T-helper 22 cell (primary cell): ENCODE data around the gene CDX2.

Source experiments
- DNase-seq: peaks from one replicate; pipeline ENCODE4 v3.0.0-alpha.2; 2020; ENCODE audit warnings: low read depth

CDX2 gene

GRCh38 chr13:27928805-27929753, 40.0 kb downstream of the CDX2 start:
- no peak for DNase-seq

- no peak for DNase-seq
Observed at GRCh38 chr13:27928353-27928804, 40.7 kb downstream of the CDX2 start.

GRCh38 chr13:27927444-27928352, 41.4 kb downstream of the CDX2 start:
- no peak for DNase-seq

- DNase-seq: no peak
Observed at GRCh38 chr13:27926644-27927434, 42.3 kb downstream of the CDX2 start.

- DNase-seq: no peak
Observed at GRCh38 chr13:27925220-27925991, 43.7 kb downstream of the CDX2 start.

GRCh38 chr13:27924529-27925141, 44.5 kb downstream of the CDX2 start:
- DNase-seq: no peak

- no peak for DNase-seq
Observed at GRCh38 chr13:27923794-27924528, 45.2 kb downstream of the CDX2 start.

- no peak for DNase-seq
Observed at GRCh38 chr13:27922883-27923612, 46.1 kb downstream of the CDX2 start.

GRCh38 chr13:27921961-27922882, 46.9 kb downstream of the CDX2 start:
- DNase-seq: no peak

DNA sequence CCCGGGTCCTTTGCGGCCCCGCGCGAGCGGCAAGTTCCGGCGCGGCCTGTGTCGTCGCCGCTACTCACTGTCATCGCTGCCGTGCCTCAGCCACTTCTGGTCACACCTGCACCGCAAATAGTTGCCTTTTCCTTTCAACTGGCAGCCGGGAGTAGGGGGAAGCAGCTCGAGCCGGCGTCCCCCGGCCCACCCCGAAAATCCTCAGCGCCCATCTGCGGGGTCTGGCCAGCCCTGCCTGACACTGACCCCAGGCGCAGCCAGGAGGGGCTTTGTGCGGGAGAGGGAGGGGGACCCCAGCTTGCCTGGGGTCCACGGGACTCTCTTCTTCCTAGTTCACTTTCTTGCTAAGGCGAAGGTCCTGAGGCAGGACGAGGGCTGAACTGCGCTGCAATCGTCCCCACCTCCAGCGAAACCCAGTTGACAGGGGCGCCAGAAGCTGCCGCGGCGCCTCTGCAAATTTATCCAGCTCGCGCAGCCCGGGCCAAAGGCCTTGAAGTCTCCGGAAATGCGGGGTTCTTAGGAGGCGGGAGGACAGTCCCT, 47.6 kb downstream of the CDX2 start:
- no peak for DNase-seq

DNA sequence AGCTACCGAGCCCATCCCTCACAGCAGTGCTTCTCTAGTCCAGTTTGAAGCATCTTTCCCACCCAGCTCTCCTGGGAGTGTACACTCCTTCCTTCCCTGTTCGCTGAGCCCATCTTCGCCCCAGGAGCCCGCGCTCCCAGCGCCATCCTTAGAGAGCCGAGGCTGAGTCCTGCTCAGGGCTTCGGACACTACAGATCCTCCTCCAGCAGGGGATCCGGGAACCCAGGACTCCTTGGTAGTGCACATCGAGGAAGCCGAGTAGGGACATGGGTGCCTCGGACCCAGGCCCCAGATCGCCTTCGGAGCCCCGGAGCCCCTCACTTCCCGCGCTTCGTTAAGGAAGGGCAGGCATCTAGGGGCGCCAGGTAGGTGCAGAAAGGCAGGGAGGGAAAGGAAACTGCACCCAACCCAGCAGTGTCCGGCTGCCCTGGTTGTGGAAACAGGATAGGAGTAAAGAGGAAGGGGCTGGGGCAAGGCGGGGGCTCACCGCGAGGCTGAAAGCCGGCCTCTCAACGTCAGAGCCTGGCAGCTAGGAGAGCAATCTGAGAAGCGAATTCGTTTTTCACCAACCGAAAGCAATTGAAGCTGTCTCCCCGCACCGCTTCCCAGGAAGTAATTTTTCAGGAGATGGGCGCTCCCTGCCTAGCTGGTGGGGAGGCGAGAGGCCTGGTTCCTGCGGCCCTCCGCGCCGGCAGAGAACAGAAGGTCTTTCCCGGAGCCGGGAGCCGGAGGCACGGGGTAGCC, 48.3 kb downstream of the CDX2 start:
- no peak for DNase-seq

DNA sequence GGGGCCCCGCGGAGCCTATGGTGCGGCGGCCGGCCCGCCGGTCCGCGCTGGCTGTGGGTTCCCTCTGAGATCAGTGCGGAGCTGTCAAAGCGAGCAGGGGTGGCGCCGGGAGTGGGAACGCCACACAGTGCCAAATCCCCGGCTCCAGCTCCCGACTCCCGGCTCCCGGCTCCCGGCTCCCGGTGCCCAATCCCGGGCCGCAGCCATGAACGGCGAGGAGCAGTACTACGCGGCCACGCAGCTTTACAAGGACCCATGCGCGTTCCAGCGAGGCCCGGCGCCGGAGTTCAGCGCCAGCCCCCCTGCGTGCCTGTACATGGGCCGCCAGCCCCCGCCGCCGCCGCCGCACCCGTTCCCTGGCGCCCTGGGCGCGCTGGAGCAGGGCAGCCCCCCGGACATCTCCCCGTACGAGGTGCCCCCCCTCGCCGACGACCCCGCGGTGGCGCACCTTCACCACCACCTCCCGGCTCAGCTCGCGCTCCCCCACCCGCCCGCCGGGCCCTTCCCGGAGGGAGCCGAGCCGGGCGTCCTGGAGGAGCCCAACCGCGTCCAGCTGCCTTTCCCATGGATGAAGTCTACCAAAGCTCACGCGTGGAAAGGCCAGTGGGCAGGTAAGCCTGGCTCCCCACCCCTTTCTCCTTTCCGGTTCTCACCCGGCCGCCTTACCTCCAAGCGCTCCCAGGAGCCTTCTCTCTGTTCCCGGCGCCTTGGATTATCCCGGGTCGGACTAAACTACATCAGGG, 49.0 kb downstream of the CDX2 start, which contains the start of gene PDX1:
TSS of gene PDX1 (plus strand) at position 67 of the 743 bp plus-strand sequence. CDS start at position 206, 139 bp downstream.
- no peak for DNase-seq

GRCh38 chr13:27919659-27919933, 49.5 kb downstream of the CDX2 start:
- DNase-seq: no peak

GRCh38 chr13:27918918-27919658, 50.0 kb downstream of the CDX2 start:
- DNase-seq: no peak

- no peak for DNase-seq
Observed at GRCh38 chr13:27918041-27918917, 50.8 kb downstream of the CDX2 start.
